Neural progenitor cell (in vitro differentiated cells): ENCODE measurements around the gene DTWD1. TPM values are rescaled to one million over a fixed set of nuclear protein-coding genes. Genes with fewer than 3 reads are reported as not detected.
"Not testable (repeated sequence)": the region's sequence is repeated elsewhere in the genome, so short reads cannot be mapped to it uniquely, and the experiment has no call there.

Source experiments
- DNase-seq: peaks from one replicate; pipeline ENCODE4 v3.0.0-alpha.2; 2016; ENCODE audit warnings: low spot score
- H2AFZ ChIP-seq: fragments of 200-600 bp; sonication (generic); replicated peaks from 2 replicates; pipeline ENCODE4 v1.6.1; 2016; ENCODE audit warnings: antibody characterized with exemption
- H3F3A ChIP-seq: fragments of 200-600 bp; sonication (generic); 2 replicates; pipeline ENCODE4 v1.6.1; 2016; ENCODE audit warnings: antibody characterized with exemption, low read depth
- H3K27ac ChIP-seq: fragments of 200-600 bp; sonication (generic); 2 replicates; pipeline ENCODE4 v1.5.1; 2016; ENCODE audit warnings: mild to moderate bottlenecking
- H3K27me3 ChIP-seq: fragments of 200-600 bp; sonication (generic); 2 replicates; pipeline ENCODE4 v1.6.1; 2016; ENCODE audit warnings: mild to moderate bottlenecking, moderate library complexity
- H3K36me3 ChIP-seq: fragments of 200-600 bp; sonication (generic); 2 replicates; pipeline ENCODE4 v1.5.1; 2016
- H3K4me1 ChIP-seq: fragments of 200-600 bp; sonication (generic); 2 replicates; pipeline ENCODE4 v1.6.1; 2016; ENCODE audit warnings: mixed run types
- H3K4me2 ChIP-seq: fragments of 200-600 bp; sonication (generic); 2 replicates; pipeline ENCODE4 v1.6.1; 2016
- H3K4me3 ChIP-seq: fragments of 200-600 bp; sonication (generic); 2 replicates; pipeline ENCODE4 v1.5.1; 2016
- H3K79me2 ChIP-seq: fragments of 200-600 bp; sonication (generic); 2 replicates; pipeline ENCODE4 v1.6.1; 2016; ENCODE audit warnings: low read depth
- H3K9ac ChIP-seq: fragments of 200-600 bp; sonication (generic); 2 replicates; pipeline ENCODE4 v1.6.1; 2016
- H3K9me3 ChIP-seq: fragments of 200-600 bp; sonication (generic); 2 replicates; pipeline ENCODE4 v1.5.1; 2016; ENCODE audit warnings: low read depth
- H4K20me1 ChIP-seq: fragments of 200-600 bp; sonication (generic); 2 replicates; pipeline ENCODE4 v1.6.1; 2016; ENCODE audit warnings: low read depth
- H3K27ac Mint-ChIP-seq: 3 replicates; pipeline ENCODE4 v1.8.0; 2021; ENCODE audit warnings: mixed read lengths
- H3K27me3 Mint-ChIP-seq: 2 replicates; pipeline ENCODE4 v1.8.0; 2022; ENCODE audit warnings: low read depth, mild to moderate bottlenecking, inconsistent platforms, moderate library complexity, mixed read lengths; ENCODE audit not compliant: insufficient read depth
- H3K36me3 Mint-ChIP-seq: 3 replicates; pipeline ENCODE4 v1.8.0; 2021; ENCODE audit warnings: mixed read lengths
- H3K4me1 Mint-ChIP-seq: 3 replicates; pipeline ENCODE4 v1.8.0; 2021; ENCODE audit warnings: mixed read lengths
- H3K4me3 Mint-ChIP-seq: 3 replicates; pipeline ENCODE4 v1.8.0; 2021; ENCODE audit warnings: mild to moderate bottlenecking, moderate library complexity, mixed read lengths
- H3K9me3 Mint-ChIP-seq: 3 replicates; pipeline ENCODE4 v1.8.0; 2020; ENCODE audit warnings: mixed read lengths
- EZH2 ChIP-seq: fragments of 200-600 bp; sonication (generic); IDR thresholded peaks from 2 replicates; pipeline ENCODE4 v1.6.1; 2017; ENCODE audit warnings: antibody characterized with exemption, mild to moderate bottlenecking, moderate library complexity
- EZH2phosphoT487 ChIP-seq: fragments of 200-600 bp; sonication (generic); IDR thresholded peaks from 2 replicates; pipeline ENCODE4 v1.6.1; 2017; ENCODE audit warnings: antibody characterized with exemption
- total RNA-seq: library from RNA; depleted of rRNA; stranded (reverse); fragments of >200 nt; gene quantifications from 2 replicates; pipeline ENCODE4 v1.2.3, GENCODE V29; 2015; ENCODE audit warnings: low replicate concordance
- TF ChIP-seq, protein P1 (sequence below): fragments of 200-600 bp; sonication (generic); IDR thresholded peaks from 2 replicates; pipeline ENCODE4 v1.5.1; 2017; ENCODE audit warnings: antibody characterized with exemption, mild to moderate bottlenecking

DTWD1 gene
- total RNA-seq, 1 donor from 2014 or later = 66.0 TPM

DNA sequence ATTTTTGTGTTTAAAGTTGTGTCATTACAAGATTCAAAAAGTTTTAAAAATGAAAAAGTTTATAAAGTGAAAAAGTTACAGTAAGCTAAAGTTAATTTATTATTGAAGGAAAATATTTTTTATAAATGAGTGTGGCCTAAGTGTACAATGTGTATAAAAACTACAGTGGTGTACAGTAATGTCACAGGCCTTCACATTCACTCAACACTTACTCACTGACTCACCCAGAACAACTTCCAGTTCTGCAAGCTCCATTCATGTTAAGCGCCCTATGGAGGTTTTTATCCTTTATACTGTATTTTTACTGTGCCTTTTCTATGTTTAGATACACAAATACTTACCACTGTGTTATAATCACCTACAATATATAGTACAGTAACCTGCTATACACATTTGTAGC lies 76.3 kb downstream of the DTWD1 start:
- H3K27me3 ChIP-seq = no peaks in the 10 kb centered on the region
- Mint-ChIP-seq H3K9me3 (no peaks in the 10 kb centered on the region), H3K27me3 (no peaks in the 10 kb centered on the region), H3K4me3 (no peak overlapping the region), H3K4me1 (no peaks in the 10 kb centered on the region), H3K36me3 (no peaks in the 10 kb centered on the region), H3K27ac (no peak overlapping the region)
- H3K4me2 ChIP-seq = no peak overlapping the region
- H4K20me1 ChIP-seq = no peaks in the 10 kb centered on the region
- no peak overlapping the region for H3K27ac ChIP-seq
- TF ChIP-seq, protein P1, sequence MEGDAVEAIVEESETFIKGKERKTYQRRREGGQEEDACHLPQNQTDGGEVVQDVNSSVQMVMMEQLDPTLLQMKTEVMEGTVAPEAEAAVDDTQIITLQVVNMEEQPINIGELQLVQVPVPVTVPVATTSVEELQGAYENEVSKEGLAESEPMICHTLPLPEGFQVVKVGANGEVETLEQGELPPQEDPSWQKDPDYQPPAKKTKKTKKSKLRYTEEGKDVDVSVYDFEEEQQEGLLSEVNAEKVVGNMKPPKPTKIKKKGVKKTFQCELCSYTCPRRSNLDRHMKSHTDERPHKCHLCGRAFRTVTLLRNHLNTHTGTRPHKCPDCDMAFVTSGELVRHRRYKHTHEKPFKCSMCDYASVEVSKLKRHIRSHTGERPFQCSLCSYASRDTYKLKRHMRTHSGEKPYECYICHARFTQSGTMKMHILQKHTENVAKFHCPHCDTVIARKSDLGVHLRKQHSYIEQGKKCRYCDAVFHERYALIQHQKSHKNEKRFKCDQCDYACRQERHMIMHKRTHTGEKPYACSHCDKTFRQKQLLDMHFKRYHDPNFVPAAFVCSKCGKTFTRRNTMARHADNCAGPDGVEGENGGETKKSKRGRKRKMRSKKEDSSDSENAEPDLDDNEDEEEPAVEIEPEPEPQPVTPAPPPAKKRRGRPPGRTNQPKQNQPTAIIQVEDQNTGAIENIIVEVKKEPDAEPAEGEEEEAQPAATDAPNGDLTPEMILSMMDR = no peak
- TF ChIP-seq EZH2 (no peak), EZH2phosphoT487 (no peak)
- H2AFZ ChIP-seq = no peak overlapping the region
- DNase-seq = no peak
- H3K79me2 ChIP-seq = no peaks in the 10 kb centered on the region
- H3K4me1 ChIP-seq = no peaks in the 10 kb centered on the region
- no peak overlapping the region for H3K9ac ChIP-seq
- no peaks in the 10 kb centered on the region for H3K9me3 ChIP-seq
- no peaks in the 10 kb centered on the region for H3F3A ChIP-seq
- H3K4me3 ChIP-seq = no peak overlapping the region
- H3K36me3 ChIP-seq = no peaks in the 10 kb centered on the region

DNA sequence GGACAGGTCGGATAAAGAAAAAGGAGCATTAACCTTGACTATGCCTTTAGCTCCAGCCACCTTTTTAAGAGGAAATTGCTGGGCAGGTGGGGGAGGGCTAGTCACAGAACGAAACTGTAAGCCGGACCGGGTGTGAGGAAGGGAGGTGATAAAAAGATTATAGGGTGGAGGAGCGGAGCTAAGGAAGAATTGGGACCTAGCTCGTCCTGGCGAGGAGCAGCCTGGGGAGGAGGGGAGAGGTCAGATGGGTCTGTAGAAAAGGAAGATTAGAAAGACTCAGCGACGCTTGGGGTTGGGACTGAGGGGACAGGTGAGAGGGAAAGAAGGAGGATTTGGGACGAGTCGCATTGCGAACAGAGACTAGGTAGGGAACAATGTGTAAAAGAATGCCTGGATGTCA lies 82.1 kb downstream of the DTWD1 start:
- not testable (repeated sequence) for H3K36me3 ChIP-seq, DNase-seq

More for the DNA sequence above, 82.1 kb downstream of the DTWD1 start:
- not testable (repeated sequence) for H3K4me1 Mint-ChIP-seq, H3F3A ChIP-seq, H3K27ac Mint-ChIP-seq, H3K9me3 Mint-ChIP-seq, H3K36me3 Mint-ChIP-seq, H3K27ac ChIP-seq, H2AFZ ChIP-seq, H3K79me2 ChIP-seq, H3K4me1 ChIP-seq, H3K27me3 ChIP-seq, H3K27me3 Mint-ChIP-seq, H3K4me3 Mint-ChIP-seq, H3K4me3 ChIP-seq, H3K9ac ChIP-seq, H3K4me2 ChIP-seq, H4K20me1 ChIP-seq, H3K9me3 ChIP-seq

Other genes starting within 250 kb of the DTWD1 start
- gene FGF7, start 197.8 kb upstream of the DTWD1 start, total RNA-seq = not detected in 2 replicates
- 13.0 and 25.1 TPM in 2 replicates for gene FAM227B, start 230 bp upstream of the DTWD1 start, total RNA-seq